OCI-LY1 (cell line): ENCODE results near the gene SLC14A1.

Experiments
- H2AFZ ChIP-seq: fragments of 200-600 bp; sonication (generic), shearing (Covaris generic); 2 replicates; pipeline ENCODE4 v1.6.0; 2014; ENCODE audit warnings: antibody characterized with exemption, mild to moderate bottlenecking, low read length
- H3F3A ChIP-seq: fragments of 200-600 bp; sonication (generic), shearing (Covaris generic); 2 replicates; pipeline ENCODE4 v1.6.0; 2014; ENCODE audit warnings: mild to moderate bottlenecking, antibody characterized with exemption, low read length, moderate library complexity; ENCODE audit not compliant: insufficient read depth
- H3K27ac ChIP-seq: fragments of 200-600 bp; sonication (generic); 2 replicates; pipeline ENCODE4 v1.5.1; 2014; ENCODE audit warnings: low read length, mixed run types, mild to moderate bottlenecking, low read depth; ENCODE audit not compliant: poor library complexity, severe bottlenecking
- H3K27me3 ChIP-seq: fragments of 200-600 bp; sonication (generic); 2 replicates; pipeline ENCODE4 v1.6.0; 2014; ENCODE audit warnings: antibody characterized with exemption, mild to moderate bottlenecking, low read length, moderate library complexity; ENCODE audit not compliant: insufficient read depth
- H3K36me3 ChIP-seq: fragments of 200-600 bp; sonication (generic); 2 replicates; pipeline ENCODE4 v1.6.1; 2014; ENCODE audit warnings: mild to moderate bottlenecking, antibody characterized with exemption, low read length, moderate library complexity, mixed read lengths; ENCODE audit not compliant: insufficient read depth
- H3K4me1 ChIP-seq: fragments of 200-600 bp; sonication (generic); 2 replicates; pipeline ENCODE4 v1.5.1; 2014; ENCODE audit warnings: mild to moderate bottlenecking, low read length, moderate library complexity; ENCODE audit not compliant: insufficient read depth, severe bottlenecking
- H3K4me2 ChIP-seq: fragments of 200-600 bp; sonication (generic), shearing (Covaris generic); 2 replicates; pipeline ENCODE4 v1.6.1; 2014; ENCODE audit warnings: low read length
- H3K4me3 ChIP-seq: fragments of 200-600 bp; sonication (generic); 2 replicates; pipeline ENCODE4 v1.5.1; 2014; ENCODE audit warnings: low read length, low read depth, mild to moderate bottlenecking, mixed read lengths; ENCODE audit not compliant: poor library complexity, severe bottlenecking
- H3K79me2 ChIP-seq: fragments of 200-600 bp; shearing (Covaris generic); 2 replicates; pipeline ENCODE4 v1.6.1; 2016; ENCODE audit warnings: mixed run types, low read length, mixed read lengths; ENCODE audit not compliant: insufficient read depth
- H3K9ac ChIP-seq: fragments of 200-600 bp; sonication (generic), shearing (Covaris generic); 2 replicates; pipeline ENCODE4 v1.6.1; 2014; ENCODE audit warnings: mild to moderate bottlenecking, low read length, mixed read lengths
- H3K9me2 ChIP-seq: fragments of 200-600 bp; sonication (generic), shearing (Covaris generic); 2 replicates; pipeline ENCODE4 v1.6.1; 2014; ENCODE audit warnings: low read depth, mild to moderate bottlenecking, low read length, mixed read lengths
- H3K9me3 ChIP-seq: fragments of 200-600 bp; shearing (Covaris generic); 2 replicates; pipeline ENCODE4 v1.6.1; 2014; ENCODE audit warnings: low read length, mixed read lengths
- H4K20me1 ChIP-seq: fragments of 200-600 bp; sonication (generic), shearing (Covaris generic); 2 replicates; pipeline ENCODE4 v1.6.0; 2016; ENCODE audit warnings: mild to moderate bottlenecking, low read length; ENCODE audit not compliant: insufficient read depth
- CTCF ChIP-seq: fragments of 200-600 bp; sonication (generic), shearing (Covaris generic); IDR thresholded peaks from 2 replicates; pipeline ENCODE4 v1.5.1; 2017; ENCODE audit warnings: mild to moderate bottlenecking, antibody characterized with exemption, low read length, moderate library complexity, mixed read lengths
- EZH2 ChIP-seq: fragments of 200-600 bp; sonication (generic), shearing (Covaris generic); IDR thresholded peaks from 2 replicates; pipeline ENCODE4 v1.8.0; 2017; ENCODE audit warnings: borderline replicate concordance, mixed run types, mild to moderate bottlenecking, antibody characterized with exemption, low read length, moderate library complexity, mixed read lengths

The SLC14A1 gene

DNA sequence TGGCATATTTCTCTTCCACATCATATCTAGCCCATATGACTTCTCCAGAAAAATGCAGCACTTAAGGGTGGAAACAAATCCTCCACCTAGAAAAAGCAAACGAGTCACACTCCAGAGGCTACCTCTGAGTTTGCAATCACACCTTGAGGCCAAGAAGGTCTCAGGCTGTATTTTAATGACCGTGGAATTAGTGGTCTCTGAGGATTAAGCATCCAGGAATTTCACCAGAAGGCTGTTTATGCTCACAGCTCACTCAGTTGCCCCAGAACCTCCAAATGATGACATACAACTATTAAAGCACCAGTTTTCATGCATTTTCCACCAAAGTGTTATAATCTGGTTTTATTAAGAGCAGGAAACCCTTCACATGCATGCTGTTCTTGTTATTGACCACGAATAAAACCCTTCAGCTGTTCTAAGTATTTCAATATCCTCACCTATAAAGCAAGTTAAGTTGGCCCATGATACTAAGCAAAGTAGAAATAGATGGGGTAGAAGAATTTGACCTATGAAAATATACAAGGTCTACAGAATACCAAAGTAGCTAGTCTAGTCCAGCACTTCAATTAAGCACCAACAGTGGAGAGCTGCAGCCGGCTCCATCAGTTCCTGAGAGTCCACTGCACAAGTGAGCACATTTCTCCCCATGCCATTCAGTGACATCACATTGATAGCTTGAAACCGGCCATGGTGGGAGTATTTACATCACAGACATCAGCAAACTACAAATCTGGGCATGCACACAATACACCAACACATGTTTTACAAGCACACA lies 39.5 kb upstream of the SLC14A1 start:
- TF ChIP-seq EZH2, result no peak
- Histone ChIP-seq H3K4me1 (peaks cover 38% of the 10 kb centered on the region), H4K20me1 (no peaks in the 10 kb centered on the region), H3K36me3 (no peaks in the 10 kb centered on the region), H3F3A (no peaks in the 10 kb centered on the region), H3K9ac (no peak overlapping the region), H3K9me2 (no peaks in the 10 kb centered on the region), H2AFZ (no peak overlapping the region), H3K4me3 (no peak overlapping the region), H3K9me3 (no peaks in the 10 kb centered on the region), H3K4me2 (no peak overlapping the region), H3K27me3 (no peaks in the 10 kb centered on the region), H3K27ac (no peak overlapping the region), H3K79me2 (no peaks in the 10 kb centered on the region)

DNA sequence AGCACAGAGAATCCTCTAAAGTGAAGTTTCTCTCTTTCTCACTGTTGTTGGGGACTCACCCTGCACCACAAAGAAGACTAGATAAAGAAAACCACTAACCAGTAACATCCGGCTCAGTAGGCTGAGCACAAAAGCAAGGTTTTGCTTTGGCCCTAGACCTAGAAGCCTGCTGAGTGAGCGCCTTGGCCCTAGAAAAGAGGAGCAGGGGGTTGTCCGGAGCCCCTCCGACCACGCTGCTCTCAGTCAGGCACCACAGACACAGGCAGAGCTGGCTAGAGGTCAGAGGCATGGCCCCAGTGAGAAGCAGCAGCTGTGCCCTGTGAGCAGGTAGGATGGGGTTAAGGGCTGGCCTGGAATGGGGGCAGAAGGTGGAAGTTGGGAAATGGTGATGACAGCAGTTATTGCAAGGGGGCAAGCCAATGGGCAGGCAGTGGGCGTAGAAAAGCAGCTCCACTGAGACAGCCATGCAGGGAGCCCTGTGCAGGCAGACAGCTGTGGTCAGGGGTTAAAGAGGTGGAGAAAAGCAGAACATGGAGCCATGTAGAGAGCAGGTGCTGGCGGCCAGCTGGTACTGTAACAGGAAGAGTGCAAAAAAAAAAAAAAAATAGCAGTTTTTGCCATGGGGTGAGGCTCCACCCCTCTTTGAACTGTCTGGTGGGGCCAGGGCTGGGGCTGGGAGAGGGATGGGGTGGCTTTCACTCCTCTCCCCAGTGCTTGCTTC lies 36.9 kb upstream of the SLC14A1 start:
- Histone ChIP-seq H3K36me3 (no peaks in the 10 kb centered on the region), H3K4me1 (peaks cover 48% of the 10 kb centered on the region), H3K79me2 (no peaks in the 10 kb centered on the region), H4K20me1 (no peaks in the 10 kb centered on the region), H3K4me3 (peak overlapping the region; percentile 56), H3K9me3 (no peaks in the 10 kb centered on the region), H3K9ac (peak overlapping the region; percentile 72), H2AFZ (peak overlapping the region; percentile 64; the same call in 1 of the 2 replicates), H3F3A (no peaks in the 10 kb centered on the region), H3K27ac (peak overlapping the region; percentile 98), H3K27me3 (no peaks in the 10 kb centered on the region), H3K9me2 (no peaks in the 10 kb centered on the region), H3K4me2 (peak overlapping the region; percentile 76)
- TF ChIP-seq EZH2, result no peak
- TF ChIP-seq CTCF, result no peak

- peak overlapping the region; percentile 98 for H3K27ac ChIP-seq
- no peaks in the 10 kb centered on the region for H3K9me3 ChIP-seq
- H3K4me2 ChIP-seq, result peak overlapping the region; percentile 76
- H2AFZ ChIP-seq, result peak overlapping the region; percentile 75; the same call in 1 of the 2 replicates
- H3K27me3 ChIP-seq, result no peaks in the 10 kb centered on the region
- peak overlapping the region; percentile 56 for H3K4me3 ChIP-seq
- H3K36me3 ChIP-seq, result no peaks in the 10 kb centered on the region
- peaks cover 48% of the 10 kb centered on the region for H3K4me1 ChIP-seq
- no peaks in the 10 kb centered on the region for H4K20me1 ChIP-seq
- H3K9ac ChIP-seq, result peak overlapping the region; percentile 72
- no peaks in the 10 kb centered on the region for H3K9me2 ChIP-seq
- no peaks in the 10 kb centered on the region for H3K79me2 ChIP-seq
- no peak for TF ChIP-seq EZH2
- no peak for TF ChIP-seq CTCF
- no peaks in the 10 kb centered on the region for H3F3A ChIP-seq
Measured at GRCh38 chr18:45687621-45688020, 36.4 kb upstream of the SLC14A1 start.
